IMR-90 (cell line): Measurements from ENCODE around the gene TRMT2B.

ENCODE experiments used
- BHLHE40 ChIP-seq: fragments of 150-350 bp; IDR thresholded peaks from 2 replicates; pipeline ENCODE4 v1.6.1; 2016; ENCODE audit warnings: mild to moderate bottlenecking, low read depth, low read length
- CEBPB ChIP-seq: IDR thresholded peaks from 2 replicates; pipeline ENCODE4 v1.6.1; 2012; ENCODE audit warnings: low read depth, low read length, improper control_type of control experiment
- CHD1 ChIP-seq: IDR thresholded peaks from 2 replicates; pipeline ENCODE4 v1.6.1; 2012; ENCODE audit warnings: low read depth, low read length, improper control_type of control experiment
- CTCF ChIP-seq: conservative IDR thresholded peaks from 2 replicates; pipeline ENCODE4 v1.5.1; 2012; ENCODE audit warnings: mild to moderate bottlenecking, low read depth, low read length, improper control_type of control experiment
- ELK1 ChIP-seq: fragments of 150-350 bp; IDR thresholded peaks from 2 replicates; pipeline ENCODE4 v1.6.1; 2016; ENCODE audit warnings: low read depth, mild to moderate bottlenecking, low read length, moderate library complexity, borderline replicate concordance
- FOS ChIP-seq: fragments of 150-350 bp; IDR thresholded peaks from 2 replicates; pipeline ENCODE4 v1.6.1; 2016; ENCODE audit warnings: low read depth, low read length
- MXI1 ChIP-seq: IDR thresholded peaks from 2 replicates; pipeline ENCODE4 v1.6.1; 2012; ENCODE audit warnings: low read depth, mild to moderate bottlenecking, low read length, moderate library complexity, borderline replicate concordance
- POLR2A ChIP-seq: IDR thresholded peaks from 2 replicates; pipeline ENCODE4 v1.6.1; 2012; ENCODE audit warnings: mild to moderate bottlenecking, low read depth, low read length
- RCOR1 ChIP-seq: IDR thresholded peaks from 2 replicates; pipeline ENCODE4 v1.6.1; 2012; ENCODE audit warnings: mild to moderate bottlenecking, low read length, improper control_type of control experiment; ENCODE audit not compliant: insufficient replicate concordance
- RFX5 ChIP-seq: IDR thresholded peaks from 2 replicates; pipeline ENCODE4 v1.8.0; 2012; ENCODE audit warnings: low read depth, mild to moderate bottlenecking, low read length, moderate library complexity
- USF2 ChIP-seq: fragments of 150-350 bp; IDR thresholded peaks from 2 replicates; pipeline ENCODE4 v1.6.1; 2017; ENCODE audit warnings: mild to moderate bottlenecking, antibody characterized with exemption, low read length, low read depth

GRCh38 chrX:100964362-100964761 lies 87.5 kb downstream of the TRMT2B start:
- no peak for TF ChIP-seq CTCF
- no peak for TF ChIP-seq POLR2A
- TF ChIP-seq FOS = no peak
- no peak for TF ChIP-seq BHLHE40
- TF ChIP-seq CEBPB = no peak
- TF ChIP-seq MXI1 = no peak
- TF ChIP-seq ELK1 = no peak
- TF ChIP-seq RFX5 = no peak
- TF ChIP-seq CHD1 = no peak
- no peak for TF ChIP-seq USF2
- TF ChIP-seq RCOR1 = no peak
